T-helper 17 cell (primary cell): ENCODE results near the gene SRGAP2C. TPM values are rescaled to one million over a fixed set of nuclear protein-coding genes. Genes with fewer than 3 reads are reported as not detected.
A peak's percentile ranks its signal among the peaks of the same experiment; 100 is the strongest.
"Not testable (repeated sequence)": the region's sequence is repeated elsewhere in the genome, so short reads cannot be mapped to it uniquely, and the experiment has no call there.

ENCODE experiments used
- ATAC-seq: fragments of 150-1000 bp; cut with Tn5 transposase; 2 replicates; pipeline ENCODE4 v1.10.0; 2021; ENCODE audit warnings: mild to moderate bottlenecking, moderate library complexity
- DNase-seq, 3 donors: peaks; one replicate each; pipeline versions ENCODE4 v3.0.0 to v3.0.0-alpha.2; 2020 to 2021
- H3K9me3 ChIP-seq: one replicate; pipeline ENCODE4 v1.7.0; 2013; ENCODE audit warnings: low read length, mild to moderate bottlenecking; ENCODE audit not compliant: control insufficient read depth, poor library complexity, severe bottlenecking
- H3K27ac Mint-ChIP-seq: one replicate; pipeline ENCODE4 v1.8.0; 2022; ENCODE audit warnings: mild to moderate bottlenecking, moderate library complexity, mixed read lengths
- H3K27me3 Mint-ChIP-seq: one replicate; pipeline ENCODE4 v1.8.0; 2022; ENCODE audit warnings: mixed read lengths
- H3K36me3 Mint-ChIP-seq: one replicate; pipeline ENCODE4 v1.8.0; 2022; ENCODE audit warnings: low read depth, mixed read lengths
- H3K4me1 Mint-ChIP-seq: one replicate; pipeline ENCODE4 v1.8.0; 2022; ENCODE audit warnings: mild to moderate bottlenecking, mixed read lengths
- H3K4me3 Mint-ChIP-seq: one replicate; pipeline ENCODE4 v1.8.0; 2022; ENCODE audit warnings: mild to moderate bottlenecking, moderate library complexity, mixed read lengths
- total RNA-seq, 4 donors: library from RNA in 2 of 4; stranded (reverse) in 2 of 4; gene quantifications; one replicate each; pipeline ENCODE4 v1.2.3 and lab custom pipeline; 2022 to 2026

Gene SRGAP2C
- total RNA-seq, 2 donors from 2014 or later = 19.7 to 31.7 TPM

- not testable (repeated sequence) for H3K9me3 ChIP-seq, H3K27ac Mint-ChIP-seq, DNase-seq, H3K4me1 Mint-ChIP-seq, H3K4me3 Mint-ChIP-seq, ATAC-seq, H3K27me3 Mint-ChIP-seq, H3K36me3 Mint-ChIP-seq
These were observed 171.1 kb downstream of the SRGAP2C start for GRCh38 chr1:121355711-121356420.

- not testable (repeated sequence) for H3K9me3 ChIP-seq, H3K4me3 Mint-ChIP-seq, H3K36me3 Mint-ChIP-seq, DNase-seq, H3K27me3 Mint-ChIP-seq, ATAC-seq, H3K4me1 Mint-ChIP-seq, H3K27ac Mint-ChIP-seq
These were observed 172.0 kb downstream of the SRGAP2C start for GRCh38 chr1:121356819-121357218.

GRCh38 chr1:121360531-121360930 is 175.8 kb downstream of the SRGAP2C start:
- not testable (repeated sequence) for H3K27ac Mint-ChIP-seq, DNase-seq, H3K27me3 Mint-ChIP-seq, H3K36me3 Mint-ChIP-seq, H3K4me1 Mint-ChIP-seq, H3K4me3 Mint-ChIP-seq, H3K9me3 ChIP-seq
- ATAC-seq = peak; percentile 55

- not testable (repeated sequence) for H3K4me3 Mint-ChIP-seq, H3K27ac Mint-ChIP-seq, H3K4me1 Mint-ChIP-seq, H3K27me3 Mint-ChIP-seq, H3K36me3 Mint-ChIP-seq, H3K9me3 ChIP-seq, DNase-seq
- ATAC-seq = peak; percentile 25
These were observed 176.9 kb downstream of the SRGAP2C start for GRCh38 chr1:121361451-121362233.

GRCh38 chr1:121362234-121362883 is 177.6 kb downstream of the SRGAP2C start:
- H3K9me3 ChIP-seq, H3K4me3 Mint-ChIP-seq, H3K4me1 Mint-ChIP-seq, H3K27ac Mint-ChIP-seq, DNase-seq, H3K36me3 Mint-ChIP-seq, H3K27me3 Mint-ChIP-seq: not testable (repeated sequence)
- ATAC-seq = peak; percentile 53

- not testable (repeated sequence) for H3K27ac Mint-ChIP-seq, H3K36me3 Mint-ChIP-seq, DNase-seq, H3K9me3 ChIP-seq, H3K4me1 Mint-ChIP-seq, H3K27me3 Mint-ChIP-seq, ATAC-seq, H3K4me3 Mint-ChIP-seq
These were observed 180.5 kb downstream of the SRGAP2C start for GRCh38 chr1:121365316-121365715.

GRCh38 chr1:121365723-121366122 is 180.9 kb downstream of the SRGAP2C start:
- DNase-seq (peak in 1 of 3 donors; percentile 11), ATAC-seq (peak; percentile 45)
- H3K4me3 Mint-ChIP-seq, H3K9me3 ChIP-seq, H3K27me3 Mint-ChIP-seq, H3K27ac Mint-ChIP-seq, H3K4me1 Mint-ChIP-seq, H3K36me3 Mint-ChIP-seq: not testable (repeated sequence)

- H3K27ac Mint-ChIP-seq, ATAC-seq: not testable (repeated sequence)
These were observed 181.4 kb downstream of the SRGAP2C start for GRCh38 chr1:121366171-121366570.

GRCh38 chr1:121368910-121369309 is 184.1 kb downstream of the SRGAP2C start:
- H3K4me1 Mint-ChIP-seq, H3K36me3 Mint-ChIP-seq, H3K27me3 Mint-ChIP-seq, DNase-seq, H3K4me3 Mint-ChIP-seq, ATAC-seq, H3K9me3 ChIP-seq, H3K27ac Mint-ChIP-seq: not testable (repeated sequence)

More at GRCh38 chr1:121366171-121366570, 181.4 kb downstream of the SRGAP2C start:
- not testable (repeated sequence) for H3K36me3 Mint-ChIP-seq, H3K4me3 Mint-ChIP-seq, H3K4me1 Mint-ChIP-seq, DNase-seq, H3K27me3 Mint-ChIP-seq, H3K9me3 ChIP-seq

- H3K27ac Mint-ChIP-seq, ATAC-seq, H3K4me1 Mint-ChIP-seq, H3K27me3 Mint-ChIP-seq, H3K4me3 Mint-ChIP-seq, DNase-seq, H3K9me3 ChIP-seq, H3K36me3 Mint-ChIP-seq: not testable (repeated sequence)
These were observed 185.2 kb downstream of the SRGAP2C start for GRCh38 chr1:121369959-121370358.

- ATAC-seq, H3K27ac Mint-ChIP-seq, H3K27me3 Mint-ChIP-seq, H3K9me3 ChIP-seq, H3K36me3 Mint-ChIP-seq, H3K4me1 Mint-ChIP-seq, H3K4me3 Mint-ChIP-seq, DNase-seq: not testable (repeated sequence)
These were observed 190.1 kb downstream of the SRGAP2C start for GRCh38 chr1:121374851-121375367.

- H3K36me3 Mint-ChIP-seq, H3K4me1 Mint-ChIP-seq, H3K4me3 Mint-ChIP-seq, DNase-seq, H3K9me3 ChIP-seq, H3K27ac Mint-ChIP-seq, ATAC-seq, H3K27me3 Mint-ChIP-seq: not testable (repeated sequence)
These were observed 192.2 kb downstream of the SRGAP2C start for GRCh38 chr1:121376986-121377385.

- H3K4me3 Mint-ChIP-seq = not testable (repeated sequence)
These were observed 194.0 kb downstream of the SRGAP2C start for GRCh38 chr1:121378757-121379156.

More at GRCh38 chr1:121378757-121379156, 194.0 kb downstream of the SRGAP2C start:
- not testable (repeated sequence) for DNase-seq, ATAC-seq, H3K36me3 Mint-ChIP-seq, H3K27ac Mint-ChIP-seq, H3K27me3 Mint-ChIP-seq, H3K4me1 Mint-ChIP-seq, H3K9me3 ChIP-seq
